GM19463 (cell line): ENCODE data around the gene HDAC10.

Experiments used
- ATAC-seq: cut with Tn5 transposase; IDR thresholded peaks from one replicate; pipeline ENCODE4 v1.9.1; 2021; ENCODE audit warnings: mild to moderate bottlenecking, moderate library complexity; ENCODE audit not compliant: unreplicated experiment

Gene HDAC10, protein sequence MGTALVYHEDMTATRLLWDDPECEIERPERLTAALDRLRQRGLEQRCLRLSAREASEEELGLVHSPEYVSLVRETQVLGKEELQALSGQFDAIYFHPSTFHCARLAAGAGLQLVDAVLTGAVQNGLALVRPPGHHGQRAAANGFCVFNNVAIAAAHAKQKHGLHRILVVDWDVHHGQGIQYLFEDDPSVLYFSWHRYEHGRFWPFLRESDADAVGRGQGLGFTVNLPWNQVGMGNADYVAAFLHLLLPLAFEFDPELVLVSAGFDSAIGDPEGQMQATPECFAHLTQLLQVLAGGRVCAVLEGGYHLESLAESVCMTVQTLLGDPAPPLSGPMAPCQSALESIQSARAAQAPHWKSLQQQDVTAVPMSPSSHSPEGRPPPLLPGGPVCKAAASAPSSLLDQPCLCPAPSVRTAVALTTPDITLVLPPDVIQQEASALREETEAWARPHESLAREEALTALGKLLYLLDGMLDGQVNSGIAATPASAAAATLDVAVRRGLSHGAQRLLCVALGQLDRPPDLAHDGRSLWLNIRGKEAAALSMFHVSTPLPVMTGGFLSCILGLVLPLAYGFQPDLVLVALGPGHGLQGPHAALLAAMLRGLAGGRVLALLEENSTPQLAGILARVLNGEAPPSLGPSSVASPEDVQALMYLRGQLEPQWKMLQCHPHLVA

DNA sequence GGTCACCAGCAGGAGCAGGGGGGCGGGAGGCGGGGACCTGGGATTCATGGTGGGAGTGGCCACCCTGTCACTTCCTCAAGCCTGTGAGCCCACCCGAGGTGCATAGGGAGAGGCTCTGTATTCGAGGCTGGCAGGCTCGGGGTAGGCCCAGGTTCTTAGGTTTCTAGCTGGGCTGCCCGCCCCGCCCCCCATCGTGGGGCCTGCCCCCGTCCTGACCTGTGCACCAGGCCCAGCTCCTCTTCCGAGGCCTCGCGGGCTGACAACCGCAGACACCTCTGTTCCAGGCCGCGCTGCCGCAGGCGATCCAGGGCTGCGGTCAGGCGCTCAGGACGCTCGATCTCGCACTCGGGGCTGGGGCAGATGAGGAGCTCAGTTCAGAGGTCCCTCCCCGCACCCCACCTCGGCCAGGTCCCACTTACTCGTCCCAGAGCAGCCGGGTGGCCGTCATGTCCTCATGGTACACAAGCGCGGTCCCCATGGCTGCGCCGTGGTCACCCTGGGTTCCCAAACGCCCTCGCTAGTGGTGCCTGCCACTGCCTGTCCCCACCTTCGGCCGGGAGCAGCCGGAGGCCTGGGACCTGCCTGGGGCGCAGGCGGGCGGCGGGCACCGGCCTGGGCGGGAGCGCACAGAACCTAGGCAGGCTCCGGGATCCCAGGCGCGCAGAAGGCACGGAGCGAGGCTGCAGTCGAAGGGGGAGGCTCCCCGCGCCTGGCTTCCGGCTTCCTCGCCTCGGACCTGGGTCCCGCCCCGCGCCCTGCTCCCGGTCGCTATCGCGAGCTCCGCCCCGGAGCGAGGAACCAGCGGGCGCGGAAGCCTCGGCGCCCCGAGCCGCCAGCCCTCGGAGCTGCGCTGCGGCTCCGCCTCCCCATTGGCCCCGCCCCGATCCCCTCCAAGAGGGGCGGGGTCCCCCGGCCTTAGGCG is at the start of gene HDAC10:
Gene HDAC10, minus strand, starts transcription at position 711 of the 922 bp plus-strand sequence. Its CDS starts 233 bp downstream, at position 478.
- ATAC-seq, result peak; percentile 62

DNA sequence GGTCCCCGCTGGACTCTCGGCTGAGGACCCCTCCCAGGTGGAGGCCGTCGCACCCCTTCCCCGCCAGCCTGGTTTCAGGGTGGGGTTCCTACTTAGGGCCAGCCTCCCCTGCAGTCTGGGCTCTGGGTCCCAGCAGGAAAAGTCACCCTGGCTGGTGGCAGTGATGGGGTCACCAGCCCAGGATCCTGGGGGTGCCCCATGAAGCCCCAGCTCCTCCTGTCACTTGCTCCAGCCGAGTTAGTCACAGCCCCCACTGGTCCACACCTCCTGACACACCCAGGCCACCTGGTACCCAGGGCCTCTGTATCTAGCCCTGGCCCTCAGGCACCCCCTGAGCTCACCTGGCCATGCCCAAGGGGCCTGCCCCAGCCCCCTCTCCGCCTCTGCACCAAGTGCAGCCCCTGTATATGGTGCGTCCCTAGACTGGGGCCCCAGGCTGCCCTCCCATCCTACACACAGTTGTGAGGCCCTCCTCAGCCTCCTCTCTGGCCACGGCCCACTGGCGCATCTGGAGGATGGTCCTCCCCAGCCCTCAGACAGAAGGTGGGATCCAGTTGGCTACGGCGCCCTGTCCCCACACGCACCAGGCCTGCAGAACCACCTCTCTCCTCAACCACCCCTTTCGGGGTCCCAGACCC is 49.7 kb upstream of the HDAC10 start:
- ATAC-seq, result no peak

DNA sequence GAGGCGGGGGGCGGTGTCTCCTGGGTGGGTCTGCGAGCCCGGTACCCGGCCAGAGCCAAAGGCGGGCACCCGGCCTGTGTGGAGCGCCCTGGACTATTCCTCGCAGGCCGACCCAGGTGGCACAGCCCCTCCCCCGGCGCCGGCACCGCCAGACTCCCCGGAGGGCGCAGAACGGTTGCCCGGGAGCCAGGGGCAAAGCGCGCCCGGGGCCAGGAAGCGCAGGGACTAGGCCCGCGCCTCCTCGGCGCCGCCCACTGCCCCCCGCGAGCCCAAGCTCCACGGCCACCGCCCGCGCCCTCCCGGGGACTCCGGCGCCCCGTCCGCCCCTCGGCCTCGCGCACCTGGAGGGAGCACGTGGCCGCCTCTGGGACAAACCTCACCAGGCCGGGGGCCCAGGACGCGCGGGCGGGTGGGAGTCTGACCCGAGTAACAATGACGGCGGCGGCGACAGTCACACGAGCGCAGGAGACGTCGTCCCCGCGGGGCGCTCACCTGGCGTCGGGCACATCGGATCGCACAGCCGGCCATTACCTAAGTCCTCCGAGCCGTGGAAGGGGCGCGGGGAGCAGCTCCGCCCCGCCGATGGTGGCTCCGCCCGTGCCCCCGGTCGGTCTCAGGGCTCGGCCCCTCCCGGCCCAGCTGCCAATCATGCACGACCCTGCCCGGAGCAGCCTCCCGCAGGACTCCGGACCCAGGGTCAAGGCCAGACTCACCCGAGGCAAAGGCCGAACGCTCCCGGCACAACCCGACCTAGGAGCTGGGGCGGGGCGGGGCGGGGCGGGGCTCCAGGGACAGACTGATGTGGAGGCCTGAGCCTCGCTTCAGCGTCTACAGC is 48.9 kb upstream of the HDAC10 start:
- ATAC-seq, result no peak

DNA sequence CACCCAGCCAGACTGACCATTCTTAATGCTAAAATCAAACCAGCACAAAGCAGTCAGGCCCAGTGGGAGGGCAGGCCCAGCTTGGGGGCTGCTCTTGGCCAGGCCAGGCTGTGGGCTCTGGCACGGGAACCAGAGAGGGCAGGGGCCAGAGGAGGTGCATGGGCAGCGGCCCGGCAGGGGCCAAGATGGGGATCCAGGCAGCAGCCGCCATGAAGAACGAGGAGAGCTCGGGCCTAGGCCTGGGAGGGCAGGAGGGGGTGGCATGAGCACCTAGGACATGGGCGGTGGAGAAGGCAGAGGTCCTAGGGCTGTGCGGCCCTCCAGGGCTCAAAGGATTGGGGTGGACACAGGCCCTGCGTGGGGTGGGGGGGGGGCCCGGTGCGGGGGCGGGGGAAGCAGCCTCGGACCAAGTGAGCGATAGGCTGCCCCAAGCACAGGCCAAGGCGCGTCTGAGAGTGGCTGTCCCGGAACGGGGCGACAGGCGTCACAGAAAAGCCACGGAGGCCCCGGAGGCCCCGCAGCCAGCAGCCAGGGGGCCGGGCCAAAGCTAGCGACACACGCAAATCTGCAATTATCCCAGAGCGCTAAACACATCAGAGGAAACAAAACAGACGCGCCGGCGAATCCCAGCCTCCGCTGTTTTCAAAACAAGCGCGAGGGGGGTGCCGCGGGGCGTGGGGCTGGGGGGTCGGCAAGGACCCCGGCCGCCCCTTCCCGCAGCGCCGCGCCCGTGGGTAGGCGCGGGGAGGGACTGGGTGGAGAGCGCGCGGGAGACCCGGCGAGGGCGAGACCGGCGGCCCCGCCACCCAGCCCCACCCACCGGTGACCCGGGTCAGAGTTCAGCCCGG is 48.1 kb upstream of the HDAC10 start:
- ATAC-seq, result no peak

DNA sequence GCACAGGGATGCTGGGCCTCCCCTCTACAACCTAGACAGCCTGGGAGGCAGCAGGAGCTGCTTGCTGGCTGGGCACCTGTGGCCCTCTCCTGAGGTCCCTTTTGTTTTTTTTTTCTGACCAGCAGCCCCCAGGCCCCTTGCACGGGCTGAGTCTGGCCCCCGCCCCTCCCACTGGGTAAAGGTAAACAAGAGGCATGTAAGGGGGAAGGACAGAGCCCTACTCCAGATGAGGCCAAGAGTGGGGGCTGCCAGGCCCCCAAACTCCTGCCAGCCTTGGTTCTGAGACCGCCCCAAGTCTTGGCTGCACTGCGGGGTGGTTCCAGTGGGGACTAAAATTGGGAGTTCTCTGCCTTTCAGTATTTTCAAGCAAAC is 47.2 kb upstream of the HDAC10 start:
- no peak for ATAC-seq

DNA sequence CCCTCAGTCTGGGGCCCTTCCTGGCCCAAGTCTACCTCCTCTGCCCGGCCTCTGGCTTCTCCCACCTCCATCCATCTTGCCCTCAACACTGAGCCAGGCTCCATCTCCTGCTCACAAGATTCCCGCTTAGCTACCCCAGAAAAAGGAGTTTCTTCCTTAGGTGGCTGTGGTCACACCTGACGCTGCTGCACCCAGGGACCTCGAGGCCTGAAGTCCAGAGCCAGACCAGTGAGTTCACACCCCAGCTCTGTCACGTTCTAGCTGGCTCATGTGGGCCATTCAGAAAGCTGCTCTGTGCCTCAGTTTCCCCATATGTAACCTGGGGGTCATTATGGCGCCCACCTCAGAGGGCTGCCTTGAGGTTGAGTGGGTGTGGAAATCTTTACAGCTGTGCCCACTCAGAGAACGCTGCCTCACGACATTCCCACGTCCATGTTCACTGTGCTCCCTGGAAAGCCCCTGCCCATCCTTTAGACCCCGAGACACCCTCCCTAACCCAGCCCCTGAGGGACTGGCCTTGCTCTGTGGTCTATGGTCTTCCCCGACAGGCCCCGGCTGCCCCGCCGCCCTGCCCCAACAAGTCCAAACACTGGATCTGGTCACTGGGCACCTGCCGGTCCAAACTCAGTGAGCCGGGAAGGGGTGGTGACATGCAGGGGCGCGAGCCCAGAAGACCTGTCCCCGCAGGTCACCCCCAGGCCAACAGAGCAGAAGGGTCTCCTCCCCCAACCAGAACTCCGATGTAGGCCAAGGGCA is 46.6 kb upstream of the HDAC10 start:
- ATAC-seq, result no peak

DNA sequence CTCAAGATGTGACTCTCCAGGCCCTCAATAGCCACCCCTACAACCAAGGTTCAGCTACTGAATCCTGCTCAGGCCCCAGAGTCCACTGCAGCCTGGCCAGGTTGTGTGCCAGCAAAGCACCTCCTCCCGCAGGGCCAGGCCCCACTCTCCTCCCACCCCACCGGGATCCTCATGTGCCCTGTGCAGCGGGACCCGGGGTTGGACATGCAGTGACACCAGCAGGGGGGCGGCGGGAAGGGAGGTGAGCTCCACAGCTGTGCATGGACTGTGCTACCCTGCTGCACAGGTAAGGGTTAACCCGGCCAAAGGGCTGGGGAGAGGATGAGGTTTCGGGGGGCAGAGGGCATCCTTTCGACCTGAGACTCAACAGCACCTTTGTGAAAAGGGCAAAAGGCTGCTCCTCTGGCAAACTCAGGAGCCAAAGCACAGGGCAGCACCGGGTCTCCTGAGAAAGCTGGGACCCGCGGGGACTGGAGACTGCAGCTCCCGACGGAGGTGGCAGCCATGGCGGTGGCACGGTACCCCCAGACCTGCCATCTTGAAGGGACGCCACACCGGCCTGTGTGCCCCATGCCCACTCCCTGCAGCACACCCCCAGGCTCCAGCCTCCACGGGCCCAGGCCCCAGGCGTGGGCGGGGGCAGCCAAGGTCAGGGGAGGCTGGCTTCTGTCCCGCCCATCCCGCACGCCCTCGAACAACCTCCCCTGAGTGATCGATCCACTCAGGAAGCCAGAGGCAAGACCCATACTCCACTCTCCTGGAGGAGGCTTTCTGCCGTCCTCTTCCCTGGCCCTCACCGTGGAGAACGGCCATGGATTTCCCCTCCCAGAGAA is 45.8 kb upstream of the HDAC10 start:
- no peak for ATAC-seq

DNA sequence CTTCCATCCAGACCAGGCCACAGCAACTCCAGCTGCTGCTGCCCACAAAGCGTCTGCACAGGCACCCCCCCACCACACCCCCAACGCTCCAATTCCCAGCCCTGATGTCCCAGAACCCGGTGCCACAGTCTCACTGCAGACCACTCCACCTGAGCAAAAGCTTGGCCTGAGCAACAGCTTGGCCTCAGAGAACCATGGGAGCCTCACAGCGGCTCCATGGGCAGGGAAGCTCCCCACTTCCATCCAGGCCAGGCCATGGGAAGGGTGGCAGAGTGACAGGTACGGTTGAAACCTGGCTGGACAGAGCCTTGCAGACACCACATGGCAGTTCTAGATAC is 43.2 kb upstream of the HDAC10 start:
- ATAC-seq, result no peak

DNA sequence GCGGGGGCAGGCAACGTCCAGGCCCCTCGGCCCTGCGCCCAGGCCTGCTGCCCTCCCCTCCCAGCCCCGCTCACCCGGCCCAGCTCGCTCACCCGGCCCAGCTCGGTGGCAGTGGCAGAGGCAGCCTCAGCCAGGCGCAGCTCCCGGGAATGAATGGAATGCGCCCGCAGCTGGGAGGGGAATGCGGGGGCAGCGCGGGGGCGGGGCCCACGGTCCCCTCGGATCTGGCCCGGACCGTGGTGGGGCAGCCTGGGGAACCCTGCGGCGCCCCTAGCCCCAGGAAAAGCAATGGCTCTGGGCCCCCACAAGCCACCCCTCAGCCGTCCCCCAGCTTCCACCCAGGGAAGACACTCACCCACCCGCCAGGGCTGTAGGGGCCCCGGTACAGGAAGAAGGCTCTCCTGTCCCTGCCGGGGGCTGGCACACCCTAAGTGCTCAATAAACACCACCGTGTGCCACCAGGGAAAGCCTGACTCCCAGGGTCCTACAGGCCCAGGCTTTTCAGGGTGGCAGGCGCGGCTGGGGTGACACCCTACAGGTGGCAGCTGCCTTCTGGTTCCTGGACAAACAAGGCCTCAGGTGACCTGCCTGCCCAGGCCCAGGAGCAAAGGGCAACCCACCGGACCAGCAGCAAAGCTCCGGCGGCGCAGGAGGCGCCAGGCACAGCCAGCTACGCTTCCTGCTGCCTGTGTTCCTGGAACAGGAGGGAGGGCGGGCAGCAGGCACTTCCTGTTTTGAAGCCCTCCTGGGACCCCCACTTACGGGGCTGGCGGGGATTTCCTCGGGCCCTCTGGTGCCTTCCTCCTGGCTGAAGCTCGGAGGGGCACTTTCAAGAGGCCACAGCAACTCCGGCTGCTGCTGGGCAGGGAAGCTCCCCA is 42.6 kb upstream of the HDAC10 start:
- no peak for ATAC-seq

DNA sequence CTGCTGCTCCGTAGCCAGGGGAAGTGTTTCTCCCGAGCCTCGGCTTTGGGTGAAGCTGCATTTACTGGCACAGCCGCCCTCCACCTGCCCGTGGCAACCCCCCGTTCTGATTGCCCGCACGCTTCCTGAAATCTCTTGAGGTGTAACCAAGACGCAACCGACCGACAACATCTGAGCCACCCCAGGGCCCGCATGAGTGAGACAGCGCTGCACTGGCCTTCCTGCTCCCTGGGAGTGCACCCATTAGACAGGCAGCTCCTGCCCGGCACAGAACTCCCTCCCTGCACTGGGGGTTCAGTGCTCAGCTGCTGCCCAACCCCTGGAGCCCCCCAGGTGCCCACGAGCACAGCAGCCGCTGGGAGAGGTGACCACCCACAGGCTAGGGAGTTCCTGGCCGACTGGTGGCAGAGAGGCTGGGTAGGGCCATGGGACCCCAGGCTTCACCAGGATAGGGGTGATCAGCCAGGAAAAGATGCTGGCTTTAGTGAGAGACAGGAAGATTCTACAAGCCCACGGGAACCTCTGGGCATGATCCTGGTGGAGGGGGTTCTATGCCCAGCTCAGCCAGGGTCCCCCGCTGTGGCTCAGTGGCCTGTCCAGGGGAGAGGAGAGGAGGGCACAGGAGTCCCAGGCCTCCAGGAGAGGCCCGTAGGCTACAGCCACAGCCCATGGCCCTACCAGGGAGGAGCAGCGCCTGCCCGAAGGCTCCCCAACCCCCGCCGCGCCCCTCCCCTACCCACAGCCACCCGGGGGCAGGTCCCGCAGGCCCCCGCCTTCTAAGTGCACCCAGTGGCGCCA is 41.8 kb upstream of the HDAC10 start:
- ATAC-seq, result no peak

DNA sequence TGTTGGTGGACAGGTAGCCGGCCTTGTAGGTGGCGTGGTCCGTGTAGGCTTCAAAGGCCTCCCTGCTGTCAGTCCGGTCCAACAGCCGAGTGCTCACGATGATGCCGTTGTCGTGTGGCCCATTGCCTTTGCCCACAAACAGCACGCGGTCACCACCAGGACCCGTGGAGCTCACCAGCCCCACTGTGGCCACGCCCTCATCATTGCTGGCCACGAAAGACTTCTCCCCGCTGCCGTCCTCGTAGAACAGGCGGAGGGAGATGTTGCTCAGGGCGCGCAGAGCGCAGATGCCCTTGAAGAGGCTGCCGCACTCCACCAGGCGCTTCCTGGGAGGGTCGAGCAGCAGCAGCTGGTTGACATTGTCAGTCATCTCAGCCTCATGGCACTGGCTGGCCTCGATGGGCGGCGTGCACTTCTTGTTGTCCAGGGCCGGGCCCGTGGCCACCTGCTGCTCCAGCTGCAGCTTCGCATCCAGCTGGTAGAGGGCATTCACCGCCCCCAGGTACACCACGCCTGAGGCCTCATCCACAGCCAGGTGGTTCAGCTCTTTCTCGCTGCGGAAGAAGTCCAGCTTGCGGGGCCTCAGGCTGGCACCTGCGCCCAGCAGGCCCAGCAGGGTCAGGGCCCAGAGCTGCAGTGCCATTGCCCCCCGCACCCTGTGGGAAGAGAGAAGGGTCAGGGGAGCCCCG is 39.0 kb upstream of the HDAC10 start:
- no peak for ATAC-seq

DNA sequence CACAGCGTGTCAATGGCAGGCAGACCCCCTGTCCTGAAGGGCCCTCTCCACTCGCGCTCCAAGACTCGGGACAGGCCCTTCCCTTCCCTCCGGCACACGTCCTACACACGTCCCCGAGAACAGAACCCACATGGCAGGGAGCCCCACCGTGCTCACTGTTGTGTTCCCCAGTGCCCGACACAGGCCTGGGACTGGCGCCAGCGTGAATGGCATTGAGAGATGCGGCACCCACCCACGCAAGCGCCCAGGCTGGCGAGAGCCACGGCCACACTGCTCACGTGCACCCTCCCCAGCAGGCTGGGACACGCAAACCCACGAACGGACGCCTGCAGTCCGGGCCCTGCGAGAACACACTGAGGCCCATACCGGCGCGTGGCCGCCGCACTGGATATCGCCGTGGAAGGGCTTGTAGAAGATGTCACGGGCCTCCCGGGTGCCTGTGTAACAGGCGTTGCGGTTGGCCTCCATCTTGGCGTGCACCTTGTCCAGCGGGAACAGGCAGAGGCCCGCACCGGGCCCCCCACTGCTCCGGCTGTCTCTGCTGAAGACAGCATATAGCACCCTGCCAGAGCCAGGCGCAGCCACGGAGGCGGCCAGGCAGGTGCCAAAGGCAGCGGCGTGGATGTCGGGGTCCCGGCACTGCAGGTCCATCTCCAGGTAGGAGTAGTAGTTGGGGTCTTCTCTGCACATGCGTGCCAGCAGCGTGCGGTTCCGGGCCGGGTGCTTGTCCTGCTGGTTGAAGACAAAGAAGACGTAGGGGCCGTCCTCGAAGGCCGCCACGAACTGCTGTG is 38.3 kb upstream of the HDAC10 start:
- ATAC-seq, result no peak

DNA sequence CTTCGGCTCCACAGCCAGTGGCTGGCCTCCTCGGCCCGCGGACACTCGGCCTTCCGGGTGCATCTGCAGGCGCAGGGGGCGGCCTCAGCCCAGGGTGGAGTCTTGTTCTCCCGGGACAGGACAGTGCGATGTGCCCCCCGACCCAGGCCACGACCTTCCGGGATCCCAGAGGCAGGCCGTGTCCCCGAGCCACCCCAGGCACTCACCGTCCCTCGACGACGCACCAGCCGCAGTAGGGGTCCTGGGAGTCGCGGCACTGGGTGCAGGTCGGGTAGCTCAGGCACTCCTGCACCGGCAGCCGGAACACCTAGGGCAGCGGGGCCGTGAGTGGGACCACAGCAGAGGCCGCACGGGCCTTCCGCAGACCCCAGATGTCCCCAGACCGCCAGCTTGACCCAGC is 36.7 kb upstream of the HDAC10 start:
- no peak for ATAC-seq

DNA sequence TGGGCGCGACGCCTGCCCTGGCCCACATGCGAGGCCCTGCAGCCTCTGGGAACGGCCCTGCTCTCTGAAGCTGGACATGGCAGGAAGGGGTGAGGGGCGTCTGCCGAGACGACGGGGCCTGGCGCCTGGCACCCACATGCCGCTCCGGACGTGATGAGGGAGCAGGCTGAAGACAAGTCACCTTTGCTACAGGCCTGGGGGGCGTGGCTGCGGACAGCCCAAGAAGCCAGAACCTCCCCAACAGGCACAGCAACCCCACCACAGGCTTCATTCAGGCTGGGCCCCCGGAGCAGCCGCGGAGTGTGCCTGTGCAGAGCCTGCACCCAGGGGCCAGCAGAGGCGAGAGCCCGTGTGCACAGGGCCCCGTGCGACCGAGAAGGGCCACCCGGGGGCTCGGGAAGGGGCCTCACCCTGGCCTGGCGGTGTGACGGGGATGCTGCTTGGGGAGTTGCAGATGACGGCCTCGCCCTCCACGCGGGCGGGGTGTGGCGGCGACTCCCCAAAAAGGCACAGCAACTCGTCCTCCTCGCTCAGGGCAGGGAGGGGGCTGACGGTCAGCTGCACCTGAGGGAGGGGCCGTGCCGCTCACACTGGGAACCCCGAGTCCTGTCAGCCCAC is 35.7 kb upstream of the HDAC10 start:
- ATAC-seq, result no peak
